Activated naive CD4-positive, alpha-beta T cell (primary cell): ENCODE measurements around the gene ZNF536.

Source experiments
- DNase-seq, 4 experiments: peaks; one replicate each; lab custom pipeline; 2025; lab: John Stamatoyannopoulos, UW

The ZNF536 gene

GRCh38 chr19:30364866-30365800 lies 7.1 kb upstream of the ZNF536 start:
- DNase-seq = no peak

- DNase-seq = no peak
Measured at GRCh38 chr19:30366282-30366681, 5.9 kb upstream of the ZNF536 start.

- DNase-seq = no peak
Measured at GRCh38 chr19:30367006-30367405, 5.2 kb upstream of the ZNF536 start.

GRCh38 chr19:30367421-30367820 lies 4.8 kb upstream of the ZNF536 start:
- DNase-seq = no peak

- no peak for DNase-seq
Measured at GRCh38 chr19:30369833-30370232, 2.4 kb upstream of the ZNF536 start.

GRCh38 chr19:30371161-30371836 lies 885 bp upstream of the ZNF536 start:
- no peak for DNase-seq

GRCh38 chr19:30373593-30373992 lies 1.4 kb downstream of the ZNF536 start:
- no peak for DNase-seq

GRCh38 chr19:30374539-30374864 lies 2.3 kb downstream of the ZNF536 start:
- DNase-seq = no peak

- no peak for DNase-seq
Measured at GRCh38 chr19:30374865-30375552, 2.8 kb downstream of the ZNF536 start.

- DNase-seq = no peak
Measured at GRCh38 chr19:30375553-30376031, 3.4 kb downstream of the ZNF536 start.

- DNase-seq = no peak
Measured at GRCh38 chr19:30376272-30376671, 4.1 kb downstream of the ZNF536 start.

GRCh38 chr19:30376826-30377425 lies 4.7 kb downstream of the ZNF536 start:
- no peak for DNase-seq

- no peak for DNase-seq
Measured at GRCh38 chr19:30378701-30379100, 6.5 kb downstream of the ZNF536 start.

- DNase-seq = no peak
Measured at GRCh38 chr19:30379841-30380610, 7.8 kb downstream of the ZNF536 start.

- DNase-seq = no peak
Measured at GRCh38 chr19:30381366-30381765, 9.2 kb downstream of the ZNF536 start.

- no peak for DNase-seq
Measured at GRCh38 chr19:30385174-30385573, 13.0 kb downstream of the ZNF536 start.

GRCh38 chr19:30385666-30386065 lies 13.5 kb downstream of the ZNF536 start:
- DNase-seq = no peak

GRCh38 chr19:30386551-30387143 lies 14.5 kb downstream of the ZNF536 start:
- DNase-seq = no peak

GRCh38 chr19:30387311-30388115 lies 15.3 kb downstream of the ZNF536 start:
- no peak for DNase-seq

- DNase-seq = no peak
Measured at GRCh38 chr19:30388327-30388726, 16.1 kb downstream of the ZNF536 start.
